Activated CD8-positive, alpha-beta memory T cell treated with anti-CD3 and anti-CD28 coated beads, Interleukin-2, amount 50 U/mL, for 48 hours (primary cell): ENCODE measurements around the gene PPP1R9B.

Experiments used
- DNase-seq: peaks from one replicate; pipeline ENCODE4 v3.0.0-alpha.2; 2020

PPP1R9B gene

DNA sequence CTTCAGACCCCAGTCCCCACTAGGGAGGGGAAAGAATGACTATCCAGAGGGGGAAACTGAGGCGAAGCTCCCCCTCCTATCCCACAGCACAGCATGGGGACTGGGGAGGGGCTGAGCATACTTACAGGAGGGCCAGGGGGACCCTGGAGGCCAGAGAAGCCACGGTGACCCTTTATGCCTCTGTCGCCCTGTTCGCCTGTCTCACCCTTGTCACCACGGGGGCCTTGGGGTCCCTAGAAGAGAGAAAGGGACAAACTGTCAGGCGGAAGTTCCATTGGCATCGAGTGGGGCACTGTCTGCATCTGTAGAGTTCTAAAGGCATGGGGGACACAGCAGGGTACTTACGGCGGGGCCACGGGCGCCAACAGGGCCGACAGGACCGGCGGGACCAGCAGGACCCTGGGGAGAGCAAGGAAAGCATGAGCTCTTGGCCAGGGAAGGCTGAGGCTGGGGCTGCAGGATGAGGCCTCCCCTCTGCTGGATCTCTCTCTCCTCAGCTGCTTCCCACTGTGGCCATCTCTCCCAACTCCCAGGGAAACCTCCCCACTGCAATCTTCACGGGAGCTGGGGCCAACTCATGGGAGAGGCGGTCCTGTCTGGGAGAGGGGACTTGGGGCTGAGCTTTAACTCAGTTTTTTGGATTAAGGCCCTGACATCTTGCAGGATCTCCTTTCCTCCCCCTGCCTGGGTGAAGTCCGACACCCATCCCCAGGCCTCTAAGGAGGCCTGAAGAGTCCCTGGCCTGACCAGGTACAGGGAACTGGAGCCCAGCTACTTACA lies 37.5 kb upstream of the PPP1R9B start:
- no peak for DNase-seq

DNA sequence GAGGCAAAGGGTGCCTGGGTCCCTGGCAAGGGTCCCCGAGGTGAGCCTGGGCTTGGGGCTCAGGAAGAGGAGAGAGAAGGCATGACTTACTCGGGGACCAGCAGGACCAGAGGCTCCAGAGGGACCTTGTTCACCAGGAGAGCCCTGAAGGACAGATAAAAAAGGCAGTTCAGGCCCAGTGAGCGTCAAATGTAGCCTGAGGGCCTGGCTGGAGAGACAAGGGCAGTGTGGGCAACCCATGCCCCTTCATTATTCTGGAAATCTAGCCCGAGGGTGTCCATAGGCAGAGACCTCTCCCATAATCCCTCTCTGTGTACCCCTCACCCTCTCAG lies 36.9 kb upstream of the PPP1R9B start:
- DNase-seq: no peak

DNA sequence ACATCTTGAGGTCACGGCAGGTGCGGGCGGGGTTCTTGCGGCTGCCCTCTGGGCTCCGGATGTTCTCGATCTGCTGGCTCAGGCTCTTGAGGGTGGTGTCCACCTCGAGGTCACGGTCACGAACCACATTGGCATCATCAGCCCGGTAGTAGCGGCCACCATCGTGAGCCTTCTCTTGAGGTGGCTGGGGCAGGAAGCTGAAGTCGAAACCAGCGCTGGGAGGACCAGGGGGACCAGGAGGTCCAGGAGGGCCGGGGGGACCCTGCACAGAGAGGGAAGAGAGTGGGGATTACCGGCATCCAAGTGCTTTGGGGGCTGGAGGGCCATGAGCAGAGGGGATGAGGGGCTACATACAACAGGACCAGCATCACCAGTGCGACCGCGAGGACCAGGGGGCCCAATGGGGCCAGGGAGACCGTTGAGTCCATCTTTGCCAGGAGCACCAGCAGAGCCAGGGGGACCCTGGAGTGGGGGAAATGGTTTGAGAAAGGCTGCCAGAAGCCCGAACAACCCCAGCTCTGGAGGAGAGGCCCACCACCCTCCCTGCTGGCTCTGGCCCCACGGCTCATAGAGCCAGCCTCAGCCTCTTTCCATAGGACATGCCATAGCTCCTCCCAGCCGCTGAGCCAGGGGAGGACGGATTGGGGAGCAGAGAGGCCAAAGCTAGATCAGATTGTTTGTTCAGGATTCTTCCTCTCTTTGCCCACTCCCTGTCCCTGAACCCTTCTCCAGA lies 36.4 kb upstream of the PPP1R9B start:
- DNase-seq: no peak

DNA sequence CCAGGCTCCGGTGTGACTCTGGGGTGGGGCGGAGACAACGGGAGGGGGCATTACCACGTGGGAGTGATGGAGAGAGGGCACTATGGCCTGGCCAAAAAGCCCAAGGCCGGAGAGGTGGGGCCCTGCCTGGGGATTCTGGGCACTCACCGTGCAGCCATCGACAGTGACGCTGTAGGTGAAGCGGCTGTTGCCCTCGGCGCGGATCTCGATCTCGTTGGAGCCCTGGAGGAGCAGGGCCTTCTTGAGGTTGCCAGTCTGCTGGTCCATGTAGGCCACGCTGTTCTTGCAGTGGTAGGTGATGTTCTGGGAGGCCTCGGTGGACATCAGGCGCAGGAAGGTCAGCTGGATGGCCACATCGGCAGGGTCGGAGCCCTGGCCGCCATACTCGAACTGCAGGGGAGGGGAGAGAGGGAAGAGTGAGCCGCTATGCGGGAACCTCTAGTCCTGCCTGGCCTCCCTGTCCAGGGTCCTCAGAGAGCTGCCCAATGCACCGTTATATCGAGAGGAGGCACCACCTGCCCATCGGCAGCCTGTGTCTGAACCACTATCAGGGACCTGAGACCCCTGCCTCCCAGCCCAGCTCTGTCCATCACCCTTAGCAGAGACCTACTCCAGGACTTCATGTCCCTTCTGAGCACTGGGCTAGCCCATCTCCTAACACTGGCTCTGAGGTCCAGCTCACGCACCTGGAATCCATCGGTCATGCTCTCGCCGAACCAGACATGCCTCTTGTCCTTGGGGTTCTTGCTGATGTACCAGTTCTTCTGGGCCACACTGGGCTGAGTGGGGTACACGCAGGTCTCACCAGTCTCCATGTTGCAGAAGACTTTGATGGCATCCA lies 35.4 kb upstream of the PPP1R9B start:
- DNase-seq: no peak

DNA sequence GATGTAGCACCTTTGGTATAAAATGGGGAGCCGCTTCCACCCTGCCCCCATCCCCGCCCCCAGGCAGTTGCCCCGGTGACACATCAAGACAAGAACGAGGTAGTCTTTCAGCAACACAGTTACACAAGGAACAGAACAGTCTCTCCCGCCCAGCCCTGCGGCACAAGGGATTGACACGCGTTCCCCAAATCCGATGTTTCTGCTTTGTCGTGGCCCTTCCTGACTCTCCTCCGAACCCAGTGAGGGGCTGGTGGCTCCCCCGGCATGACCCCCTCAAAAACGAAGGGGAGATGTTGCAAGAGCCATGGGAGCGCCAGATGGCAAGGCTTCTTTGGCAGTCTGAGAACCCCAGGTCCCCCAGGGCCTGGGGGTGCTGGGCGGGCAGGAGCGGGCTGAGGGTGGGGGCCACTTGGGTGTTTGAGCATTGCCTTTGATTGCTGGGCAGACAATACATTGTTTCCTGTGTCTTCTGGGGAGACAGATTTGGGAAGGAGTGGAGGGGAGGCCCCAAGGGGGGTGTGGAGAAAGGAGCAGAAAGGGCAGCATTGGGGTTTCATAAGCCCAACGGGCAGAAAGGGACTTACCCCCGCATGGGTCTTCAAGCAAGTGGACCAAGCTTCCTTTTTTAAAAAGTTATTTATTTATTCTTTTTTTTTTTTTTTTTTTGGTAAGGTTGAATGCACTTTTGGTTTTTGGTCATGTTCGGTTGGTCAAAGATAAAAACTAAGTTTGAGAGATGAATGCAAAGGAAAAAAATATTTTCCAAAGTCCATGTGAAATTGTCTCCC lies 34.3 kb upstream of the PPP1R9B start:
- no peak for DNase-seq

DNA sequence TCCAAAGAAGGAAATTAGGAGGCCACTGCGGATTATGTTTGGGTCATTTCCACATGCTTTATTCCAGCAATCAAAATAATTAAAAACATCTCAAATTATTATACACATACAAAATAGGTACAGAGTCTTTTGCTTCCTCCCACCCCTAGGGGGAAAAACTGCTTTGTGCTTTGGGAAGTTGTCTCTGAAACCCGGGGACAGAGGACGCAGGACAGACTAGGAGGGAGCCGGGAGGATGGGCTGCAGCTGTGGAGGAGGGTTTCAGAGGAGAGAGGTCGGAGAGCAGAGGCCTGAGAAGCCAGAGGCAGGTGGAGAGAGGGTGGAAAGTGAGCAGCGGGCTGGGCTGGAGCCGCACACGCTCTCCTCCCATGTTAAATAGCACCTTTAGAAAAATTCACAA lies 33.6 kb upstream of the PPP1R9B start:
- DNase-seq: no peak

DNA sequence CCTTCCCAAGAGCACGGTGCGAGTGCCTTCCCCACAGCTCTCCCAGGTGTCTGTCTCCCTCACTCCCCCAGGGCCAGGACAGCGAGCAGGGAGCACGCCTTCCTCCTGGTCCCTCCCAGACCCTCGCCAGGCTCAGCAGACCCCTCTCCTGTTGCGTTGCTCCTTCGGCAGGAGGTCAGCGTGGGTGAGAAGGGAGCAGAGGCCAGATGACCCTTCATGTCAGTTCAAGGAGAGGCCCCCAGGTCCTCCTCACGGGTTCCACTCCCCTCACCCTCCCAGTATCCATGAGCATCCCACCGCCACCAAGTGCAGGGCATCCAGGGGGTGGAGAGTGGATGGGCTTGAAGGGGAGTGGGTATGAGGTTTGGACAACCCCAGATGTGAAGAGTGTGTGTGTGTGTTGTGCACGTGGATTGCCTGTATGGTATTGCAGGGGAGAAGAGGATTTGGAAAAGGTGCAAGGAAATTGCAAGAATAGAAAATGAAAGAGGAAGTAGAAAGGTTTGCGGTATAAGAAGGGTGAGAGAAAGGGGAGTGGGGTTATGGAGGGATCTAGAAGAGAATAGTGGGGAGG lies 33.0 kb upstream of the PPP1R9B start:
- DNase-seq: no peak

DNA sequence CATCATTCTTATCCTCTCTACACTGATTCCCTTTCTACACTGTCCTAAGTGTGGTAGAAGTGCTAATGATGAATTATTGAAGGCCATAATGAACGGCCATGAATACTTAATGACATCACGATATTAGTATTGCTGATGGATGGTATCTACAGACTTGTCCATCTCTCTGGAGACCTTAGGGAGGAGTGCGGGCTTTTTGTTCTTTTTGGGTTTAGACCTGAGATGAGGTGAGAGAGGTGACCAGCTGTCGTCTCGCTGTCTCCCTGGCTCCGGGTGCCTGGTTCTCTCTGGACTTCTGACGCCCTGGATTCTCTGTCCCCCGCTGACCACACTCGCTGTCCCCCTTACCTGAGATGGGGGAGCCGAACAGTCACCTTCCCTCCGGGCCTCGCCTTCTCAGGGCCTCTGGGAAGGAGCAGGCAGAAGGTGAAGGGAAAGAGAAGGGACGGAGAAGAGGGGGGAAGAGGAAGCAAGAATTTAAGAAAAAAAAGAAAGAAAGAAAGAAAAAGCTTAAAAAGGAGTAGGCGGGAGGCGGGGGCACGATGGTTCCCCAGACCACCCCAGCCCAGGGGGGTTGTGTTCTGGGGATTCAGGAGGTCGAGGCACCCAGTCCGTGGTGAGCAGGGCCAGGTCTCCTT lies 32.4 kb upstream of the PPP1R9B start:
- no peak for DNase-seq

DNA sequence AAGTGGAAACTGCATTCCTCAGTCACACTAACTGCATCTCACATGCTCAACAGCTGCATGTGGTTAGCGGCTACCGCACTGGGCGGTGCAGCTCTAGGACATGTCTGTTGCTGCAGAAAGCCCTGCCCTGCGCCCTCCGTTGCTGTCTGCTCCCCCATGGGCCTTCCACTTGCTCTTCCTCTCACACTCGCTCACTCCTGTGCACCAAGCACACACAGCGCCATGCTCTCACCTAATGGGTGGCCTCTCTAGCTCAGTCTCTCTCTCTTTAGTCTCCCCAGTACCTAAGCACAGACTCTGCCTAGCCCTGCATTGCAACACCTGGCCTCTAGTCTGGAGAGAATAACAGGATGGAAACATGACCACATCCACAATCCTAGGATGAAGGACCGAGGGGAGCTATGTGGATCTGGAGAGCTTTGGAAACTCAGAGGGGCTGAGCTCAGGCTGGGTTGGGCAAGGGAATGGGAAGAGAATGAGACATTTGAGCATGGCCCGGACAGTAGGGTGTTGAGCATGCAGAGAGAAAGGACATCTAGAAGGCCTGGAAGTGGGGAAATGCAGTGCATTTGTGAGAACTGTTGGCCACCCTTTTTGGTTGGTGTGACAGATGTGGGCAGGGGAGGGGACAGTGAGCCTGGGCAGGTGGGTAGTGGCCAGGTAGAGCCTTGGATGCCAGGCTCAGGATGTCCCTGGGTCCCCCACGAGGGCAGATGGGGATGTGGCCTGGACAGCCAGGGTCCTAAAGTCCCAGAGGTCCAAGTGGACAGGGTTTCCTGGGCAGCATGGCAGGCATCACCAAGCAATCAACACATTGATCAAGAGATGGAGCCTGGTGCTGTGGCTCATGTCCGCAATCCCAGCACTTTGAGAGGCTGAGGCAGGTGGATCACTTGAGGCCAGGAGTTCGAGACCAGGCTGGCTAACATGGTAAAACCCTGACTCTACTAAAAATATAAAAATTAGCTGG lies 31.4 kb upstream of the PPP1R9B start:
- DNase-seq: no peak

DNA sequence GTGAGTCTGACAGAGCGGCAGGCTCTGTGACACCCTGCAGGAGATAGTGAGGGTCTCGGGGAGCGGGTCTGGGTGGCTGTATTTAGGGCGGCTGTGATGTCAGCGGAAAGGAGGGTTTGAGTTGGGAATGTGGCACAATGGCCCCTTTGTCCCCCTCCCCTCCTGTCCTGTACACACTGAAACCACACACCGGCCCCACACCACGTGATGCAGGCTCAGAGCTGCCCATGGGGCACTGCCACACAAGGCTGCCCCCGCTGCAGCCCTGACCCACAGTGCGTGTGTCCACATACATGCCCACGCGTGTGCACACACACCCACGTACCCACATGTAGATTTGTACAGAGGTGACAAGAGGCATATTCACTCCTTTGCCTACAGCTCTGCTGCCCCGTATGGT lies 30.7 kb upstream of the PPP1R9B start:
- no peak for DNase-seq

DNA sequence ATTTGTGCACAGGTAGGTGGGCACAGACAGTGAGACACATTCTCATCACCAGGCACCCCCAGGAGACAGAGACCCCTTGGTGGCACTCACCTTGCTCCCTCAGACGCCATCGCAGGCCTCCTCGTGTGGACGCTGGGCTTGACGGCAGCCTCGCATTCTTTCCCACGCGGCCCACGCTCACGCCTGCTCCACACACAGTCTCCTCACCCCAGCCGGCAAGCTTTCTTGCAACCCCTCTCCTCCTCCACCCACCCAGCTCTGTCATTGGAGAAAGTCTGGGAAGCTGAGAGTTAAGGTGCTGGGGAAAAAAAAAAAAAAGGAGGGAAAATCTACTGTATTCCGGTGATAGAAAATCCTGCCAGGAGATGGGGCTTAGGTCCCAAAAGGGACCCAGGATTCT lies 30.1 kb upstream of the PPP1R9B start:
- no peak for DNase-seq

DNA sequence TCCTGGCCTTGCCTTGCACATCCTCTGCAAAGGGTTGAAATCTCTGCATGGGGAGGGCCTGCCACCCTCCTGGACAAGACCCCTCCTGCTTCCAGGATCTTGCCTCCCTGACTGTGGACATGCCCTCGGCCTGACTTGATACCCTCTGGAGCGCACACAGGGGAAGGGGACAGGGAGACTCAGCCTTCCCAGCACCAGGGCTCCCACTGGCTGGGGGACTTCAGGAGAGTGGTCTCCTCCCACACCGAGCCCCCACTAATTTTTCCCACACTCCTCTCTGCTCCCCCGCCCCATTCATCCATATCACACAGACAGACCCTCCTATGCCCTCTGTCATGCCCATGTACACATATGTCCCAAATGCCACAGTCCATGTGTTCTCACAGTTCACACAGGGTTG lies 29.6 kb upstream of the PPP1R9B start:
- DNase-seq: no peak

DNA sequence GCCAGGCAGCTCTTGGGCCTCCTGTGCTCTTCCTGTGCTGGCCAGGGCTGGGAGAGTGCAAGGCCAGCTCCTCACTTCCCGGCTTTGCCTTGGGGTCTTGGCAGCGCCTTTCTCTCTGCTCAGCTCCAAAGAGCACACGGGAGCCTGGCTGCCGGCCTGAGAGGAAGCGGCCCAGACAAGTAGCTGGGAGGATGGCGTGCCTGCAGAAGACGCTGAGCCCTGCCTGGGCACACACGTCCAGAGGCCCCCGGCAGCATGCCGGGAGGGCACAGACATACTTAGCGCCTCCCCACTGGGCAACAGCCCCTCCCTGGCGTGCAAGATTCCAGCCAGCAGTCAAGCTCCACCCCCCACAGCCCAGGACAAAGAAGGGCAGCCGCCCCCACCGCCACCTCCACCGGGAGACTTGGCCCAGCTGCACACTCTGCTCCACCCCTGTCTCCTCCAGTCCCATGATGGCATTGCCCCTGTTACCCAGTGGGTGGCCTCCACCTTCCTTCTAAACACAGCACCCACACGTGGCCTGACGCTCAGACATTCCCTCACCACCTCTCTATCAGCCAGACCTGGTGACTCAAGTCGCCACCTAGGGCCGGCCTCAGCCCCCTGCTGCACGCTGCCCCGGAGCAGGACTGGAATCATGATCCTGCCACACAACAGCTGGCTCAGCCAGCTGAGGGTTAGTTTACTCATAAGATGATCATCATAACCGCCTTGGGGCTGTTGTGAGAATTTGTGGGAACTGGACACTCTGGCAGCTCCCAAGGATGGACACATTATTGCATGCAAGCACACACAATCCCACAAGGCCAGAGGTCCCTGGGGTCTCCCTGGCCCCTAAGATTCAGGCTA lies 27.7 kb upstream of the PPP1R9B start:
- DNase-seq: peak; percentile 68

DNA sequence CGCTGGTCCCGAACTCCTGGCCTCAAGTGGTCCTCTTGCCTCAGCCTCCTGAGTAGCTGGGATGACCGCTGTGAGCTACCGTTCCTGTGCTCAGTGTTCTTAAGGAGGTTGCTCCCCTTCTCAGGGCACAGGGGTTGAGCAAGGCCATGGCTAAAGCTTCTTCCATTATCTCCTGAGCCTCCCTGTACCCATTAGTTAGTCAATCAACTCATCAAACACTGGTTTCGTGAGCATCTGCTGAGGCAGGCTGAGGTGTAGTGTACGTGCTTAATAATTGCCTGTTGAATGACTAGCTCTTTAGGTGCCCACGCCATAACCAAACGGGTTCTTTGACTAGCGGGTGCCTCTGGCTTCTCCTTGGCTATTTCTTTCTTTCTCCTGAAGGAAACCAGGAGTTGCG lies 27.0 kb upstream of the PPP1R9B start:
- no peak for DNase-seq

DNA sequence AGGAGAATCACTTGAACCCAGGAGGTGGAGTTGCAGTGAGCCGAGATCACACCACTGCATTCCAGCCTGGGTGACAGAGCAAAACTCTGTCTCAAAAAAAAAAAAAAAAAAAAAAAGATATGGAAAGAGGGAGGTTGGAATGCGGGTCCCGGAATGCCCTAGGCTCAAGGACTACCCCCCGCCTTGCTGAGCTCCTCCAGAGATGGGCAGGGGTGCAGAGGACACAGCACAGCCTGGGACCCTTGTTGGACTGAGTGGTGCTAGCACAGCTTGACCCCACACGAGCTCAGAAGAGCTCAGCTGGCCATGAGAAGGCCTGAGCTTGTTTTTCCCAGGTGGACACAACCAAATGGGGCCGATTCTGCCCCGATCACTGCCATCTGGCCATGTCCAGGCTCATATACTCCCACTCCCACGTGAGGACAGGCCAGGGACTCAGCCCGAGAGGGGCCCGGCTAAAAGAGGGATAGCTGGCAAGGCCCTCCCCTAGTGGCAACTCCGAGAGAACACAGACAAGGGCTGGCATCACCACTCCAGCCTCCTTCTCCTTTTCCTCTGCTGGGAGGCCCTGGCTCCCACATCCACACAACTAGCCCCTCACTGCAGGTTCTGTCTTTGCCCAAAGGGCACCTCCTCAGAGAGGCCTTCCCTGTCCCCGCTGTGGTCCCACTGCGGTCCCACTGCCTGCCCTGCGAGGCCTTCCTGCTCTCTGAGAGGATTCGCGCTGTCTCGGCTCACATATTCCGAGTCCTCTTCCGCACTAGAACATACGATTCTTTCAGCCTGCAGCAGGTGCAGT lies 26.3 kb upstream of the PPP1R9B start:
- DNase-seq: no peak

DNA sequence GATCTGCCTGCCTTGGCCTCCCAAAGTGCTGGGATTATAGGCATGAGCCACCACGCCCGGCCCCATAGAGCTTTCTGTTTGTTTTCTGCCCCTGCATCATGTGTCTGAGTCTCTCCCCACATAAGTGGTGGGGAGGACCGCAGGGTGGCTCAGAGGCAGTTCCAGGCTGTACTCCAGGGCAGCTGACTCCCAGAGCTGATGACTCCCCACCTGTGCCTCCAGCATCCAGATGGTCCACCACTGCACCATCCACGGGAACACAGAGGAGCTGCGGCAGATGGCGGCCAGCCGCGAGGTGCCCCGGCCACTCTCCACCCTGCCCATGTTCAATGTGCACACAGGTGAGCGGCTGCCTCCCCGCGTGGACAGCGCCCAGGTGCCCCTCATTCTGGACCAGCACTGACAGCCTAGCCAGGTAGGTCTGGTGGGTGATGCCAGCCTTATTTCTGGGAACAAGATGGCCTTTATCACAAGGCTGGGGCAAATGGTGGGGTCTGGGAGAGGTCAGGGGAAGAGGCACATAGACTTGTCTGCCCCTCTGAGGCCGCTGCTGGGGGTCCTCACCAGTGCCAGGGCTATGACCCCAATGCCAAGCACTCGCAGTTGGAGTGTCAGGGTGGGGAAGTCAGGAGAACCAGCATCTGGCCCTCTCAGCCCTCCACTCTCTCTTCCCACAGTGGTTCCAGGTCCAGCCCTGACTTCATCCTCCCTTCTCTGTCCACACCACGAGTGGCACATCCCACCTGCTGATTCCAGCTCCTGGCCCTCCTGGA lies 24.7 kb upstream of the PPP1R9B start:
- no peak for DNase-seq

DNA sequence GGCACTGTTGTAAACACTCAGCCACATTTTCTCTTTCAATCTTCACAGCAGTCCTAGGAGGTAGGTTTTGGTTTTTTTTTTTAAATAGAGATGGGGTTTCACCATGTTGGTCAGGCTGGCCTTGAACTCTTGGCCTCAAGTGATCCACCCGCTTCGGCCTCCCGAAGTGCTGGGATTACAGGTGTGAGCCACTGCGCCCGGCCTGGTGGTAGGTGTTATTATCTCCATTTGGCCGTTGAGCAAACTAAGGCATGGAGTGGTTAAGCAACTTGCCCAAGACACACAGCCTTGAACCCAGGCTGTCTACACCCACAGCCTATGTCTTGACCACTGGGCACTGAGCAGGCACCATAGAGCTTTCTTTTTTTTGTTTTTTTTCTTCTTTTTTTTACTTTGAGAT lies 24.0 kb upstream of the PPP1R9B start:
- no peak for DNase-seq

DNA sequence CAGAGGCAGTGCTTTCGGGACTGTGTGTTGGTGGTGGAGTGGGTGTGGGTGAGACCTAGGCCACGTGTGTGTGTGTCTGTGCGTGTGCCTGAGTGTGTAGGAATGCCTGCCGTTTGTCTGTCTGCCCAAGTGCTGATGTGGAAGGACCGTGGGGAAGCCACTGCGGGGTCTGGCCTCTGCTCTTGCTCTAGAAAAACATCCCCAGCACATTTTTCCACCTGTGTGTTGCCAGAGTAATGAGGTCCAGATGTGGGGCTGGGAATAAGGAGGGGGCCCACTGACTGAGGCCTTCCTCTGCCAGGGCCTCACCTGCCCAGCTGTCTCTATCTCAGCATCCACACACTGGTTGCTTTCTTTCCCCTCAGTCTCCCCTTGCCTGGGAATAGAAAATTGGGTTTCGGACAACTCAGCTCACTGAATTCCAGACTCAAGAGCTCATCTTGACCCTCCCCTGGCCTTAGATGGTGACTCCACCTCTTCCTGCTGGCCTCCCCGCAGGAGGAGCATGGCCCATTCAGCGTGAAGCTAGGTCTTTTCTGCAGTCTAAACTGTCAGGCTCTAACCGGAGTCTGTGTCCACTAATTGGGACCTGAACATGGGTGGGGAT lies 23.0 kb upstream of the PPP1R9B start:
- DNase-seq: no peak
